Tibial nerve (tissue), 3 donors: ENCODE measurements around the gene PCDH9.

Experiments used
- POLR2A ChIP-seq, 2 donors: fragments of 450-650 bp; IDR thresholded peaks; one replicate each; pipeline ENCODE4 v1.6.1; 2017; ENCODE audit warnings: antibody characterized with exemption in 2 of 2, mild to moderate bottlenecking in 2 of 2, moderate library complexity in 2 of 2
- TF ChIP-seq, protein P1 (sequence below), 5 experiments: fragments of 200-600 bp in 3 of 5; fragments of 450-650 bp in 2 of 5; sonication (generic) in 3 of 5; IDR thresholded peaks; one replicate each; pipeline ENCODE4 v1.5.1; 2016 to 2019; ENCODE audit warnings: antibody characterized with exemption in 5 of 5, mild to moderate bottlenecking in 3 of 5, moderate library complexity in 2 of 5

DNA sequence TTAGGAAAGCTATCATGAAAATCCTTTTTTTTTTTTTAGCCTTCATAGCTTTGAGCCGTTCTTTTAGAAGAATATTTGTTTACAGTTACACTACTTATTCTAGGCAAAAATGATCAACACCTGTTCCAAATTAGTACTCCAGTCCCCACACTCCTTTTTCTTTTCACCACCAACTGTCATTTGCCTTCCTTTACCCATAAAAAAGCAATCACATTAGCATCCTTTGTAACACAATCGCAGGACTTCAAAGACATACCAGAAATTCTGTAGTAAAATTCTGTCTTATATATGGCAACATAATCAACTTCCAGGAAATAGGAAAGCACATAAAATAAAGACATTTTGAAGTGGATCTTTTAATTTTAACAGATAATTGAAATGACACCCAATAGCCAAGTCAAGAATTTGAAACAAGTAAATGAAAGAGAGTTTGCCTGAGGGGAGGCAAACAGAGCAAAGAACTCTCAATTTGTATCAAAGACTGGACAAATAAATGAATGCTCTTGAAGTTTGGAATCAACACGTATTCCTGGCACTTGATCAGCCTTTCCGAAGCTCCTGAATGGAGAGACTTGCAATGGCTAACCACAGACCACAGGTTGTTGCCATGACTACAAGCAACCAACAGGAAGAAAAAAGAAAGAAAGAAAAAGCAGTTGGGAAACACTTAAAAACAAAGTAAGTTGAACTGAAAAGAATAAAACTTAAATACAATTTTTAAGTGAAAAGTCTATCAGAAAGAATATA lies 206.8 kb downstream of the PCDH9 start:
- TF ChIP-seq POLR2A (IDR thresholded peaks at IDR 0.05) = no peak
- TF ChIP-seq, protein P1, sequence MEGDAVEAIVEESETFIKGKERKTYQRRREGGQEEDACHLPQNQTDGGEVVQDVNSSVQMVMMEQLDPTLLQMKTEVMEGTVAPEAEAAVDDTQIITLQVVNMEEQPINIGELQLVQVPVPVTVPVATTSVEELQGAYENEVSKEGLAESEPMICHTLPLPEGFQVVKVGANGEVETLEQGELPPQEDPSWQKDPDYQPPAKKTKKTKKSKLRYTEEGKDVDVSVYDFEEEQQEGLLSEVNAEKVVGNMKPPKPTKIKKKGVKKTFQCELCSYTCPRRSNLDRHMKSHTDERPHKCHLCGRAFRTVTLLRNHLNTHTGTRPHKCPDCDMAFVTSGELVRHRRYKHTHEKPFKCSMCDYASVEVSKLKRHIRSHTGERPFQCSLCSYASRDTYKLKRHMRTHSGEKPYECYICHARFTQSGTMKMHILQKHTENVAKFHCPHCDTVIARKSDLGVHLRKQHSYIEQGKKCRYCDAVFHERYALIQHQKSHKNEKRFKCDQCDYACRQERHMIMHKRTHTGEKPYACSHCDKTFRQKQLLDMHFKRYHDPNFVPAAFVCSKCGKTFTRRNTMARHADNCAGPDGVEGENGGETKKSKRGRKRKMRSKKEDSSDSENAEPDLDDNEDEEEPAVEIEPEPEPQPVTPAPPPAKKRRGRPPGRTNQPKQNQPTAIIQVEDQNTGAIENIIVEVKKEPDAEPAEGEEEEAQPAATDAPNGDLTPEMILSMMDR (IDR thresholded peaks at IDR 0.05) = no peak
